Middle frontal gyrus (tissue), 1 donor: ENCODE data around the gene GRPEL1.
"Not testable (repeated sequence)": the region's sequence is repeated elsewhere in the genome, so short reads cannot be mapped to it uniquely, and the experiment has no call there.

Experiments
- DNase-seq: peaks from one replicate; pipeline ENCODE4 v3.0.0-alpha.2; 2015; ENCODE audit warnings: low spot score; ENCODE audit errors: extremely low spot score

Gene GRPEL1

GRCh38 chr4:7092026-7092425 lies 24.2 kb upstream of the GRPEL1 start:
- no peak for DNase-seq

DNA sequence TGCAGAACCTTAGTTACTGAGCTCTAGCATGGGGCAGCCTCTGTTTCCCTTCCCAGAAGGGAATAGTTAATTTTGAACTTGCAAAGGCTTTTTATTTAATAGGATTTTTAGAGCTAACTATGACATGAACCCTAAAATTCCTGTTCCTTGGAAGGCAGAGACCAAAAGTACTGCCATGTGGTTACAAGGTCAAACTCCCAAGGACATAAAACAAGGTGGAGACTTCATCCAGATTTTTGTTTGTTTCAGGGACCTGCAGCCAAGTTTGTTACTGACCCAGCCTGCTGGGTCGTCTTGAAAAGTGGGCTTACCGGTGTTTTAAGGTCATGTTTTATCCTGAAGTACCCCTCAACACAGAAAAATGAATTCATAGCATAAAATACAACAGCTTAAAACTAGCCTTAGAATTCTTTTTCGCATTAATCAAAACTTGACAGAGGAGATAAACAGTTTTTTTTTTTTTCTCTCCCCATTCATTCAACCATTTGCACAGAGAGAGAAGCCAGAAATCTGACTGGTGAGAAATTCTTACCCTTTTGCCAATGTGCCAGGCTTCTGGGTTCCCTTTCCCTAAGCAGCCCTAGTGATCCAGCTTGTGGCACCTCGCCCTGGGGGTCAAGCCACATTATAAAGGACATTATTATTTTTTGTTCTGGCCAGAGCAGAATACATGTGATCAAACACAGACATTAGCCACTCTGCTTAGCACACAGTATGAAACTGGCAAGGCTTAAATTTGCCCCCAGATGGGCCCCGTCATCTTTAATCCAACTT lies 21.5 kb upstream of the GRPEL1 start:
- DNase-seq, result no peak

DNA sequence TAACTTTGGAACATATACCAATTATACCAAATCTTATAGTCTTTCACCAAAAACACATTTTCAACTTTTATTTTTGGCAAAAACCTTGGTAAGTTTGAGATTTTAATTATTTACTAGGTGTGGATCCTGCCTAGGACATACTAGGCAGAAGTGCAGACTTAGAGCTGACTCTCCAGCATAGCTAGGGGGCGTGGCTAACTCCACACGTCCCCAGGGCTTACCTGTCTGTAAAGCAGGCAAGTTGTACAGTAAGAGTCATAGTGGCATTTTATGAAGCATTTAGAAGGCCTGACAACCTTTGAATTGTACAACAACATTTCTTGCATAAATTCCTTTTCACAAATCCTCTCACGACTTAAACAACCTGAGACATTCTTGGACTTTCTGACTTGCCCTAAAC lies 19.2 kb upstream of the GRPEL1 start:
- no peak for DNase-seq

GRCh38 chr4:7086384-7086783 lies 18.5 kb upstream of the GRPEL1 start:
- DNase-seq, result no peak

GRCh38 chr4:7084564-7084961 lies 16.7 kb upstream of the GRPEL1 start:
- DNase-seq, result not testable (repeated sequence)

GRCh38 chr4:7083597-7084563 lies 16.0 kb upstream of the GRPEL1 start:
- DNase-seq, result no peak

DNA sequence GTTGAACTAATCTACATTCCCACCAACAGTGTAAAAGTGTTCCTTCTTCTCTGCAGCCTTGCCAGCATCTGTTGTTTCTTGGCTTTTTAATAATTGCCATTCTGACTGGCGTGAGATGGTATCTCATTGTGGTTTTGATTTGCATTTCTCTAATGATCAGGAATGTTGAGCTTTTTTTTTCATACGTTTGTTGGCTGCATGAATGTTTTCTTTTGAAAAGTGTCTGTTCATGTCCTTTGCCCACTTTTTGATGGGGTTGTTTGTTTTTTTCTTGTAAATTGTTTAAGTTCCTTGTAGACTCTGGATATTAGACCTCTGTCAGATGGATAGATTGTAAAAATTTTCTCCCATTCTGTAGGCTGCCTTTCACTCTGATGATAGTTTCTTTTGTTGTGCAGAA lies 12.0 kb upstream of the GRPEL1 start:
- DNase-seq, result not testable (repeated sequence)

GRCh38 chr4:7079483-7079882 lies 11.6 kb upstream of the GRPEL1 start:
- DNase-seq, result not testable (repeated sequence)

GRCh38 chr4:7078025-7078424 lies 10.2 kb upstream of the GRPEL1 start:
- DNase-seq, result no peak

DNA sequence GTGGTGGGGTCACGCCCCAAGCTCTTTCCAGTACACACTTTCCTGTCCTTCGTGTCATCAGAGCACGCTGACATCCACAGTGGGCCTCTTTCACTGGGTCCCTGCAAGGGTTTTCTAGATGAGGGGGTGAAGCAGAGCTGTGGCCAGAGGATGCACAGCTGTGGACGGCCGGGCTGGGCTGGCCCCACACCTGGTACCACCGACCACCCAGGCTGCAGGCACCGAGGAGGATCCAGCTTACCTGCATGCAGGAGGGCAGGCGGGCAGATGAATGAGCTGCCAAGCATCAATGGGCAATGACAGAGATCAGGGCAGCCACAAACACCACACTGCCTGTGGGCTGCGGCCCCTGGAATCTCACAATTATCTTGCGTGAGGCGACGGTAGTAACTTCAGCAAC lies 9.5 kb upstream of the GRPEL1 start:
- DNase-seq, result no peak

- no peak for DNase-seq
Observed at GRCh38 chr4:7076696-7077082, 8.8 kb upstream of the GRPEL1 start.

GRCh38 chr4:7075962-7076695 lies 8.3 kb upstream of the GRPEL1 start:
- no peak for DNase-seq

DNA sequence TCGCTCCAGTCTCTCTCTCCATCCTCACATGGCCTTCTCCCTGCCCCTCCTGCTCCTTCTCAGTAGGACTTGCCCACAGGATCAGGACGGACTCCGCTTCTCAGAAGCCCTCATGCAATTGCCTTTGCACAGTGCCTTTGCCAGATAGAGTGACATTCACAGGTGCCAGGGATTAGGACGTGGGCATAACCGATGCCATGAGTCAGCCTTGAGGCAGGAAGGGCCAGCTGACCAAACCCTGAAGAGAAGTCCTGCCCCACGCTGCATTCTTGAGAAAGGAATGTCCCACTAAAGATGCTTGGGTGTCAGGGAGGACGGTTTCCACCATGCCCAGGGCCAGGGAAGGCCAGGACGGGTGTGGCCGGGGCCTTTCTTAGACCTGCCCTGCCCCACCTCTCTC lies 6.6 kb upstream of the GRPEL1 start:
- no peak for DNase-seq

- no peak for DNase-seq
Observed at GRCh38 chr4:7073526-7074390, 5.9 kb upstream of the GRPEL1 start.

DNA sequence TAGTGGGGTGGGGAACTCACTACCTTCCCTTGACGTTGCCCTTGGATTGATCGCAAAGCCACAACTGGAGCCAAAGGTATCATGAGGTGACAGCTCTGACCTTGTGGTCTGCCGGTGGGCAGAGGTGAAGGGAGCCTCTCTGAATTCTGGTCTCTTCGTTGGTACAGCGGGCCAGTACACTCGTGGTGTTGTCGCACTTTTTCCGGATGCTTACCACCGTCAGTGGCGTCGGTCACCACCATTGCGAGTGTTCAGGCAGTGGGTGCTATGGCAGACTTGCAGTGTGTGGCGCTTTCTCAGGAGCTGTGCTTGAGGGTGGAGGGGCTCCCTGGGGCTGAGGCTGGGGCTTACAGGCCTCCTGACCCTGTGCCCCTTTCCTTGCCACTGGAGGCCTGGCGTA lies 5.2 kb upstream of the GRPEL1 start:
- no peak for DNase-seq

DNA sequence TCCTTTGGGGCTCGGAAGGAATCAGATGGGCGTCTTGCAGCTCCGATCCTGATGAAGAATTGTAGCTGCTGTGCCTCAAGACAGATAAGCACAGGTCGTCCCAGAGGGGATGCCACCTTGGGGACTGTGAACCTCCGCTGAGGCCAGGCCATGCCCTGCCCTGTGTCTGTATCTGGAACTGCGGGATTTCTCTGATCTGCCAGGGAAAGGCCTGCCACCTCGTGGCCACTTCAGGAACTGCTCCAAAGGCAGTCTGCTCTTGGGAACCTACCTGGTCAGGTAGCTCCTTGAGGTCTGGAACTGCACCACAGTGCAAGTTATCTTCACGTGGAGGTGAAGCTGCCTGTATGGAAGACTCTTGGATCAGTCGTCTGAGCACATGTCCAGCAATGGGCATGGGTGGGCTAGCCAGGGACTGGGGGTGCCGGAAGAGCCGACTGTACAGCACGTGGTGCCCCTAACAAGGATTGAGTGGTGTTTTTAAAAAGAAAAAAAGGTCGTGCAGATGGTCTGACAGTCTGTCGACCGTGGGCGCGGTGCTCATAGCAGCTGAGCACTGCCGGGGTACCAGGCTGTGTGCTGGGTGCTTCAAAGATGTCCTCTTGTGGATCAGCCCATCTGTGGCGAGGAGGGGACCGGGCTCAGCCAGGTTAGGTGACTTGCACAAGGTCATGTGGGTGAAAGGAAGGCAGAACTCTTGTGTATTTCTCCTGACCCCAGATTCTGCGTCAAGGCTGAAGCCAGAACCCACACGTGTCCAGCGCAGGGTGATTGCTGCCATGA lies 3.1 kb upstream of the GRPEL1 start:
- peak; percentile 50 for DNase-seq

DNA sequence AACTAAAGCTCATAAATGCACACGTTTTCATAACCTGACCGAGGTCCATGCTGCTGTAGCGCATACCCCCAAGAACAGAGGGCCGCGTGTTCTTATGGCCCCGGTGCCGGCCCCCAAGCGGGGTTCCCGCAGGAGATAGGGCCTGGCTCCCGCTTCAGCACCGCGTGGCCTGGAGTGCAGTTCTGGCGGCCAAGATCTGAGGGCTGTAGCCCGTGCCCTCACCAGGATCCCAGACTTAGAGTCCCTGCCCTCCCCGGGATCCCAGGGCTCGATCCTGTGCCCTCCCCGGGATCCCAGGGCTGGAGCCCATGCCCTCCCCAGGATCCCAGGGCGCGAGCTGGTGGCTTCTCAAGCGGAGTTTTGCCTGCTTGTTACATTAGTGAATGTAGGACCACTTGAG lies 1.0 kb upstream of the GRPEL1 start:
- DNase-seq, result no peak

- DNase-seq, result no peak
Observed at GRCh38 chr4:7068279-7068842, 497 bp upstream of the GRPEL1 start.

DNA sequence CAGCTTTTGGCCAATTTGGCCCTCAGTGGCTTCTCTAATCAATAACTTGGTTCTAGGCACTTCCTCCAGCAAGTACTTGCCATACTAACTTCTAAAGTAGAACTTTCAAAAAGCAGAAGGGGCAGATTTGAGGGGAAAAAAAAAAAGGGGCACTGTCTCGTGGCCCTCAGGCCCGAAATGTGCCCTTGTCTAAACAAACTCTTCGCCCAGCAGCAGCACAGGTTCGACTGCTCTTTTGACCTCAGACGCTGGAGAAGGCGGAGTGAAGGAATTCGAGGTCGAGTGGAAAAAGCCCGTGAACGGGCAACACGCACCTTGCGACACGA lies 775 bp downstream of the GRPEL1 start:
- DNase-seq, result no peak

- DNase-seq, result no peak
Observed at GRCh38 chr4:7066493-7066892, 1.4 kb downstream of the GRPEL1 start.
